GM12872 (cell line): Measurements from ENCODE around the gene MUC6.

Experiments
- CTCF ChIP-seq: IDR thresholded peaks from 3 replicates; pipeline ENCODE4 v1.5.1; 2011; ENCODE audit warnings: low read depth, mild to moderate bottlenecking, low read length, moderate library complexity; ENCODE audit not compliant: insufficient read depth

The MUC6 gene

GRCh38 chr11:1059759-1060158, 23.2 kb upstream of the MUC6 start:
- no peak for TF ChIP-seq CTCF

- no peak for TF ChIP-seq CTCF
Observed at GRCh38 chr11:1057806-1058205, 21.3 kb upstream of the MUC6 start.

GRCh38 chr11:1055990-1056771, 19.7 kb upstream of the MUC6 start:
- no peak for TF ChIP-seq CTCF

GRCh38 chr11:1055109-1055703, 18.7 kb upstream of the MUC6 start:
- TF ChIP-seq CTCF, result no peak

GRCh38 chr11:1054143-1055108, 17.9 kb upstream of the MUC6 start:
- TF ChIP-seq CTCF, result no peak

- no peak for TF ChIP-seq CTCF
Observed at GRCh38 chr11:1053121-1053901, 16.8 kb upstream of the MUC6 start.
